NCI-H1694 (cell line): ENCODE data around the gene PCCB.
"Not testable (repeated sequence)": the region's sequence is repeated elsewhere in the genome, so short reads cannot be mapped to it uniquely, and the experiment has no call there.

ENCODE experiments used
- DNase-seq: peaks from one replicate; lab custom pipeline; 2025; lab: John Stamatoyannopoulos, UW

The PCCB gene

DNA sequence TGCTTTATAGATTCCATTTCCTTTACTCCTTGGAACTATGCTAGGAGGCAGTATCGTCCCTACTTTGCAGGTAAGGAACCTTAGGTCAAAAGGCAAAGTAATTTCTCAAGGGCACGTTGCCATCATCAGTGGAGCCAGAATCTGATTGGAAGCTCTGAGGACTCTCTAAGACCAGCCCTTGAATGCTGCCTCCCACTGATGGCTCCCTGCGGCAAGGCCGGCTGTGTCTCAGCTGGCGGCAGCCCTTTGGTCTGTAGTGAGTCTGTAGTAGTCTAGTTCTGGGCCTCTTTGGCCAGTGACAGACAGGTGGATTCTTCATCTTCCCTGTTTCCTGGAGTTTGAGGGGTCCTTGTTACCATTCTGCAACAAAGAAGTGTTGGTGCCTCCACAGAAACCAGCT is 76.2 kb downstream of the PCCB start:
- DNase-seq, result no peak

DNA sequence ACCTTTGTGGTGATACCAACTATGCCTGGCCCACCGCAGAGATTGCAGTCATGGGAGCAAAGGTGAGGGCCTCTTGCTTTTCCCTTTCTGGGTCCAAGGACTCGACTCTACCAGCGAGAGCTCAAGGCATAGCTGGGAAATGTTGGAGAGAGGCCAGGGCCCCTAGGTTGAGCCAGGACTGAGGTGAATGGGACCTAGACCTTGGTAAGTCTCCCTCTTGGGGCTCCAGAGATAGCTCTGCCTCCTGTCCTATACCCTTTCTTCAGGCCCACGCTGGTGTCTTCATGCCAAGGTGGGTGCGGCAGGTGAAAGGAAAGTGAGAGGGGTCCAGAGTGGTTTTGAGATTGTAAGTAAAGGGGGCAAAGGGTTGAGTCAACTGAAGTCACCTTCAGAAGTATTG is 77.5 kb downstream of the PCCB start:
- no peak for DNase-seq

DNA sequence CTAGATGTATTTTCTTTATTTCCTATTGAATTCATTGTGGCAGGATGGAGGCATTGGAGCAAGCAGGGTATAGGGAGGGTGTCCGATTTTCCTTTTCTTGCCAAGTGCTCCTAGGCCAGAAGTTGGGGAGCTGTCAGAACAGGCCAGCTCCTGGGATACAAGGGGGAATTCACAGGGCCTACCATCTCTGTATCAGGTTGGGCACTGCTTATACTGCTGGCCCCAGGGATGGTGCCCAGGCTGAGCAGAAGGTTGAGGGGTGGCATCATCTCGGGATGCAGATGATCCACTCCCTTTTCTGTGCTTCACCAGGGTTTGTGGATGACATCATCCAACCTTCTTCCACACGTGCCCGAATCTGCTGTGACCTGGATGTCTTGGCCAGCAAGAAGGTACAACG is 79.5 kb downstream of the PCCB start:
- DNase-seq, result no peak

DNA sequence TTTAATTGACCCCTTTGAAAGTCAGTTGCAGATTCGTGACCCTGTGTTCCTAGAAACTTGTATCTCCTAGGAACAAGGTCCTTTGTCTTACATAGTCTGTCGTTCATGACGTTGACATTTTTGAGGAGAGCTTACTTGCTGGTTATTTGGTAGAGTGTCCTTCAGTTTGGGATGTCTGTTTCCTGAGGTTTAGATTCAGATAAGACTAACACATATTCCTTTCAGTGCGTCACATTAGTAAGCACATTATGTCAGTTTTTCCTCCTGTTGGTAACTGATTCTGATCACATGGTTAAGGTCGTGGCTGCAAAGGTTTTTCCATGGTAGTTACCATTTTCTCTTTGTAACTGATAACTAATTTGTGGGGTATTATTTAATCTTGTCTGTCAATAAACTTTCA is 80.8 kb downstream of the PCCB start:
- no peak for DNase-seq

DNA sequence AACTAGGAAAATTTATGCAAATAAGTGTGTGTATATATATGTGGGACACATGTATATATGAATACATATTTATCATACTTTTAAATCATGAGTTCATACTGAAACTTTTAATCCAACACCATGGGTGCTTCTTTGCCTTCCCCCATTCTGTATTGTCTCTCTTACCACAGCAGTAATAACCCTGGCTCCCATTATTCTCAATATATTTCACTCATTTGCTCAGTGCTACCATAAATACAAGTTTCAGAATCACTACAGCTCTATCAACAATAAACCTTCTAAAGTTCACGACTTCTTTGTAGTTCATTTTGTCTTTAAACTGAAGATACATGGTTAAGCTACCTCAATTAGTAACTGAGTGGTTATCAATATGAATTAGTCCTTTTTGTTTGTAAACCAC is 82.2 kb downstream of the PCCB start:
- no peak for DNase-seq

DNA sequence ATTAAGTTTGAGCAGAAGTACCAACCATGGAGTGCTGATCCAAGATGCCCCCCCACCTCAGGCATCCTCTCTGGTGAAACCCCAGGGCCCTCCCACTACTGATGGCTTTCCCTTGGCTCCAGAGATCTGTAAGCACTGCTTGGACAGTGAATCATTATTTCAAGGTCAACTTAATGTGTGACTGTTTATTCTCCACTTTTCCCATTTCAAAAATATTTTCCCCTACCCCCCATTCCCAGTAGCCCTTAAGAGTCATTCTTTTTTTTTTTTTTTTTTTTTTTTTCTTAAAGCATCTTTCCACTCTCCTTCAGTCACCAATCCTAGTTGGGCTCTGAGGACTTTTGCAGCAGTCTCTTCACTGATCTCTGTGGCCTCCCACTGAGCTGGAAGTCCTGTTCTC is 82.6 kb downstream of the PCCB start:
- DNase-seq, result no peak

DNA sequence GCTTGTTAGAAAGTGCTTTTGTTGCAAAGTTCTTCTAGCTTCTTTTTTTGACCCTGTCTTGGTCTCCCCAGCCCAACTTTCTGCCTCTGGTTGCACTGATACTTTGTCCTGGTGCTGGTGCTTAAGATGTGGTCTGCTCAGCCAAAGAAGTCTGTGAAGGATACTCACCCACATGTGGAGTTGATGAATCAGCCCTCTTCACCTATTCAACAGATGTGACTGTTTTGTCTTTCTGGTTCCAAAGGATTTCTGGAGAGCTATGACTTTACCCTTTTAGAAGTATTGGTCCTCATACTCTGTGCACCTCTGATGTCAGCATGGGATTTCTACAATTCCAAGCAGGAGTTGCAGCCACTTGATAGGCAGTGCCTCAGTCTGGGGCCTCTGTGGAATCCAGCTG is 84.1 kb downstream of the PCCB start:
- no peak for DNase-seq

DNA sequence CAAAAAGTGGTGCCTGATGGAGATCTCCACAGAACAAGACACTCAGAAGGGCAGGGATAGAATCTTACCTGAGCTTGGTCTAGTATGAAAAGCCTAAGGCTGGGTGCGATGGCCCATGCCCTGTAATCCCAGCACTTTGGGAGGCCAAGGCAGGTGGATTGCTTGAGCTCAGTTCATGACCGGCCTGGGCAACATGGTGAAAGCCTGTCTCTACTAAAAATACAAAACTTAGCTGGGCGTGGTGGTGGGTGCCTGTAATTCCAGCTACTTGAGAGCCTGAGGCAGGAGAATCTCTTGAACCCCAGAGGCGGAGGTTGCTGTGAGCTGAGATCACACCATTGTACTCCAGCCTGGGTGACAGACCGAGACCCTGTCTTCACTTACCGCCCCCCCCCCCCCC is 84.6 kb downstream of the PCCB start:
- not testable (repeated sequence) for DNase-seq

DNA sequence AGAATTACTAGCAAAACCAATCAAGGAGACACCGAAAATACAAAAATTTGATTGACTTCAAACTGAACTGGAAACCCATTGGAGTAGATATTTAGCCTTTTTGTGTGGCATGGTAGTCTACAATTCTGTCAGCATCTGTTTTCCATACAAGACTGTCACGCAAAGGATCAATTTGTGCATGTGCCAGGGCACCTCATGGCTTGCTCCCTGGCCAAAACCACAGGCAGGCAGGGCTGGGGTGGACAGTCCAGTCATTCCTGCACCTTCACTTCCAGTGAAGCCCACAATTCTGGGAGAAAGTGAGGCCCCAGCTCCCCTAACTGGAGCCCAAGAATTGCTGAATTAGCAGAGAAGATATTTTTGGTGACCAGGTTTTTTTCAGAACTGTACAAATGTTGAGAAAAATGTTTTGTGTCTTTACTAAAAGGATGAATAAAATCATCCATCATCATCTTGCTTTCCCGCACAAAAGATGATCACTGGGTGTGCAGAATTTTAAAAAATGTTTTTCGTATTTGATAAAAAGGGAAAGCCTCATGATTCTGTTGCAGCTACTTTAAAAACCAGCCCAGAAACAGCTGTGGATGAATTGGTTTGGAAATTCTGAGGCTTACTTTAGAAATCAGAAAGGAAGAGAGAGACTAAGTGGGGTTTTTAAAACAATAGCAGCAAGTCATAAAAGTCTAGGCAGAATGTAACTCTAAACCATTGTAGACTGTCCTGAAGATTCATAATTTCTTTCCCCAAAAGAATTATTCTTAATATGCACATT is 86.4 kb downstream of the PCCB start:
- DNase-seq, result no peak

DNA sequence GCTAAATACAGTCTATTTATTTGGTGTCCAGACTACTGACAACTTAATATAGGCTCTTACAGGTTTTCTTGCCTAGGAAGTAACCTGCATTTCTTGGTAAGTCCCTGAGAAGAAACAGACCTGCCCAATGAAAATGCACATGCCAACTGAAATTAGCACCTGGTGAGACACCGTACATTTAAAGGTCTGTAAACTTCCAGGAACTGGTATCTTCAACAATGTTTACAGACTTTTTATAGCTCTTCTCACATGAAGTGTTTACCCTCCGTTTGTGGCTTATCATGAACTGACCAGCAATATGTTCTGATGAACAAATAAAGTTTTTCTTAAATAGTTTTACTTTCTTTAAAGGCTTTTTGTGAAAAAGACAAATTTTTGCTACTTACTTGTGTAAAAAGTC is 93.3 kb downstream of the PCCB start:
- no peak for DNase-seq

DNA sequence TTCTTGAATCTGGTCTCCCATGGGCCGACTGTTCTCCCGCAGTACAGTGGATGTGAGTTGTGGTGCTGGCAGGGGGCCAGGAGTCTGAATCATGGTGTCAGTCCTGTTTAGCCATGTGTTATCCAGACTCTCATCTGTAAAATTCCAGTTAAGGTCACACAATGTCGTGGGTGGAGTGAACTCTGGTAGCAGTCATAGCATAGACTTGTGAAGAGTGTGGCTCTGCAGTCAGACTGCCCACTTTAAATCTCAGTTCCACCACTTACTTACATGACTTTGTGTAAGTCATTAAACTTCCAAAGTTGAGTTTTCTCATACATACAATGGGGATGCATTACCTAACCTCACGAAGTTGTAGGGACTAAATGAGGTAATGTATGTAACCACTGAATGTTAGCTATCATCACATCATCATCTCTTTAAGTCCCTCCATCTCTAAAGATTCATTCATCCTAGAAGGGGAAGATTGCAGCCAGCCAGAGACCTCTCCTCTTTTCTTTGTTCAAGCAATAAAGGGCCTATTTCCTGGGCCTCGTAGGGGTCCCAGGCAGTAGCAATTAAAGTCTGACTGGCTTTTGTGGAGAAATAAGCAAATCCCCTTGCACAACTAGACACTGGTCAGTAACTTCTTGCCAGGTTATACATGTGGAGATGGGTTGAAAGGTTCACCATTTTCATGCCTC is 93.9 kb downstream of the PCCB start:
- no peak for DNase-seq

DNA sequence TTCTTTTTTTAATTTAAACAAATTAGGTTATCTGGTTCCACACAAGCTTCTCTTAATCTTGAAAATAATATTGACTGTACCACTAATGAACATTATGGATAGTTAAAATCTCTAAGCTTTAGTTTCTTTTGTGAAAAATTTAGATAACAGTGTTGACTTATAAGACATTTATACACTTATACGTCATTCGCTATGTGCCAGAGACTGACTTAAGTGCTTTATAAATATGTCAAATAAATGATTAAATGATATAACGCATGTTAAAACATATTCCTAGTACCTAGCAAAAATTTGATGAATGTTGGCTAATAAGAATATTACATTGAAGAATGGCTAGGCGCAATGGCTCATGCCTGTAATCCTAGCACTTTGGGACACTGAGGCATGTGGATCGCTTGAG is 96.3 kb downstream of the PCCB start:
- no peak for DNase-seq

DNA sequence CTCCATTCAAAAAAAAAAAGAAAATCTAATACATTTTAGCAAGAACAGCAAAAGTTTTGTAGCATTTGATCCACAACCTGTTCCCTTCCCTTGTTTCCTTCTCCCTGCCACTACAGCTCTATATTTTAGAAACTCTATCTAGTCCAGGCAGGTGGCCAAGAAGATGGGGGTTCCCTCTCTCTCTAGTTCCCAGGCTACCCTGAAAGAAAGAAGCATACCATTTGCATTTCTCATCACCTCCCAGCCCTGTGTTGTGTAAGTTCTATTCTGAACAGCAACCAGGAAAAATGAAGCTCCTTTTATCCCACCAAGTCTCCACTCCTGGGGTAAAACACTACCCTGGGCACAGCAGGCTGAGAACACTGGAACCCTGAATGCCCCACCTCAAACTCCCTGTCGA is 100.0 kb downstream of the PCCB start:
- no peak for DNase-seq

DNA sequence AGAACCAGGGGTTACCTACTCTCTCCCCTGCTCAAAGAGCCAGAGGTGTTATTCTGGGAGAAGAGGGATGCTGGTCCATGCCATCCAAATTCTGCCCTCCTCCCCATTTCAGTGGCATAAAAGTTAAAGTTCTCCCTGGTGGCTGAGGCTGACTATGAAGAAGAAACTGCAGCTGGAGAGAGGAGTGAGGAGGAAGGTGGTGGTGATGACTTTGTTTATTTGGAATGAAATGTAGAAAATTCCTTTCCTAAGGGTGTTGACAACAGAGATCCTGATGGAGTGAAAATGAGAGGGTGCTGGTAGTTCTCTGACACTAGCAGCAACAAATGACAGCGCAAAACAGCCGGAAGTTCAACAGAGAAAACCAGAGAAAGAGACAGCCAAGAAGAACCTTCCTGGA is 100.4 kb downstream of the PCCB start:
- no peak for DNase-seq

DNA sequence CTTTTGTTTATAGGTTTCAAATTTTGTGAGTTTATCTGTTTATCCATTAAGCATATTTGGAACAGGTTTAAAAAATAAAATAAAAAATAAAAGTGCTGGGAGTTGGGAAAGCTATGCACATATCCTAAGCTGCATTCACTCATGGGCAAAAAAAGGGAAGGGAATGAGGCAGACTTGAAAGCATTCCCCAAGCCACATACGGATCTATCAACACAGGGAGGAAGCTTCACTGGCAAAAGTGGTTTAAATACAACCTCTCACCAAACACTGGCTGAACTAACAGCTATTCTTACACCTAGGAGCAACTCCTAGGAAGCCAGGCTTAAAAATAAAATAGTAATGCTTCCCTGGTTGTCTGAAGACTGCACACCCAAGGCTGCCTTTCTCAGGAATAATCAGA is 101.2 kb downstream of the PCCB start:
- DNase-seq, result no peak

DNA sequence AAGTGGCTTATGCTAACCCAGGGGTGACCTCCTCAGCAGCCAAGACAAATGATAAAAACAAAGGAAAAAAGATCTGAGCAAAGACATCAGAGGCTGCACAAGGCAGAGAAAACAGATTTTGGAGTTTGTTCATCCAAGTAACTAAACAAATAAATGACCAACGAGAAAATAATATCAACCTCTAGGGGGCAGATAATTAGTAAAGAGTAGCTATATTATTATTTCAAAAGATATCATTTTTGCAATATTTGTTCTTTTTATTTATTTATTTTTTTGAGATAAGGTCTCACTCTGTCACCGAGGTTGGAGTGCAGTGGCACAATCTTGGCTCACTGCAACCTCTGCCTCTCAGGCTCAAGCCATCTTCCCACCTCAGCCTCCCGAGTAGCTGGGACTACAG is 101.8 kb downstream of the PCCB start:
- DNase-seq, result no peak

DNA sequence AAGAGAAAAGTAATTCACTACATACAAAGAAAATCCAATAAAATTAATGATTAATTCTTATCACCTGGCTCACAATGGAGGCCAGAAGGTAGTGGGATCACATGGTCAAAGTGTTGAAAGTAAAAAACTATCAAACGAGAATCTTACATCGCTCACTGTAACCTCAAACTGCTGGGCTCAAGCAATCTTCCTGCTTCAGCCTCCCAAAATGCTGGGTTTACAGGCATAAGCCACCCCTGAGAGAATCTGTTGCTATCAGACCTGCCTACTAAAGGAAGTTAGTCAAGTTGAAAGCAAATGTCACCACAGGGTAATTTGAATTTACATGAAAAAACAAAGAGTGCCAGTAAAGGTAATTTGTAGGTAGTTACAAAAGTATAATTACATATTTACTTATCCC is 103.3 kb downstream of the PCCB start:
- no peak for DNase-seq

DNA sequence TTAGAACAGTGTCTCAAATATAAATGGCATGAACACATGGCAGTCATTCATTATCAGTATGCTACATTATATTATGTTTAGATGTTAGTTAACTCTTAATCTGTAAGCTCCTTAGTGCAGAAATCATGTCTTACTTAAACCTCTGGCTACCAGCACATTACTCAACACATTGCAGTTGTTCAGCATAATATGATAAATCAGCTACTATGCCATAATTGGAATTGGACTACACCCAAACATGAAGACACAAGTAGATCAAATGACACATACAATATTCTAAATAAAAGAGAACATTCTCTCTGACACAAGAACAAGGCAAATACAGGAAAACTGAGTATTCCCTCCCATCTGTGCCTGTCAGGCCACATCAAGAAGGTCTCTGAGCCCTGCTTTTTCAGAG is 116.1 kb downstream of the PCCB start:
- peak; percentile 45 for DNase-seq

DNA sequence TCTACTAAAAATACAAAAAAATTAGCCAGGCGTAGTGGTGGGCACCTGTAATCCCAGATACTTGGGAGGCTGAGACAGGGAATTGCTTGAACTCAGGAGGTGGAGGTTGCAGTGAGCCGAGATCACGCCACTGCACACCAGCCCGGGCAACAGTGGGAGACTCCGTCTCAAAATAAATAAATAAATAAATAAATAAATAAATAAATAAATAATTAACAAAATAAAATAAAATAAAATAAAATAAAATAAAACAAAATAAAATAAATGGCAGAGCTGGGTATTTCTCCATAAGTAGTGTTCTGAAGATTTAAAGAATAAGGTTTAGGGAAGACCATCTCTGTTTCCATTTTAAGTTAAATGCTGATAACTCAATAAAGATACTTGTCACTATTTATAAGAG is 125.7 kb downstream of the PCCB start:
- not testable (repeated sequence) for DNase-seq

DNA sequence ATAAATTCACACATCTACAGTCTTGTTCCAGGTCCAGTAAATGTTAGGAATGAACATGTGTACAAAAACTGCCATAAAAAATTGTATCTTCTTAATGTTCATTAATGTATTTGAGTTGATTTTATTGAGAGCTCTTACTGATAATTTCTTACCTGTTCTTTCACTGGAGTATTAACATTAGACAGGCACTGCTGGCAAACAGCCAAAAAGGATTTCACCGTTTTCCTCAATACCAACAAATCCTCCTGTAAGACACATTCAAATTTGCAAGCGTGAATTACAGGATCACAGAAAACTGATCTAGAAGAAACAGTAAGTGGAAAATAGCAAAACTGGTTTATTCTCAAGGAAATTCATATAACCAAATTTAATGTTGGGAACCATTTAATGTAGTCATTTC is 127.4 kb downstream of the PCCB start:
- DNase-seq, result no peak

DNA sequence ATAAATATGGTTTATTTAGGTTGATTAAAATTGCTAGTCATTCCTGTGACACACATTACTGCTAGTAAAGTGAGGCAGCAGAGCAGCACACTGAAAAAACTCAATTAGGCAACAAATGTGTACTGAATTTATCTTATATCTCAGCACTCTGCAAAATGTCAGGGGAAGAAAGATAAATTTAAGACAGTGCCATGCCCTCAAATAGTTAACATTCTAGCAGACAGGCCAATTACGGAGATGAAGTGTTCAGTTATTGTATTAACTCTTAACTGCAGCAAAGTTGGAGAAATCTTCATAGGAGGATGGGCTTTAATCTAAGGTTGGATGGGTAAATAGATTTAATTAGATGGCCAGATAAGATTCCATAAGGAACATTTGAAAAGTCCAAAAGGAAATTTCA is 127.9 kb downstream of the PCCB start:
- no peak for DNase-seq
